OCI-LY1 (cell line): Measurements from ENCODE around the gene EN2.

Experiments used
- H2AFZ ChIP-seq: fragments of 200-600 bp; sonication (generic), shearing (Covaris generic); 2 replicates; pipeline ENCODE4 v1.6.0; 2014; ENCODE audit warnings: antibody characterized with exemption, mild to moderate bottlenecking, low read length
- H3F3A ChIP-seq: fragments of 200-600 bp; sonication (generic), shearing (Covaris generic); 2 replicates; pipeline ENCODE4 v1.6.0; 2014; ENCODE audit warnings: mild to moderate bottlenecking, antibody characterized with exemption, low read length, moderate library complexity; ENCODE audit not compliant: insufficient read depth
- H3K27ac ChIP-seq: fragments of 200-600 bp; sonication (generic); 2 replicates; pipeline ENCODE4 v1.5.1; 2014; ENCODE audit warnings: low read length, mixed run types, mild to moderate bottlenecking, low read depth; ENCODE audit not compliant: poor library complexity, severe bottlenecking
- H3K27me3 ChIP-seq: fragments of 200-600 bp; sonication (generic); 2 replicates; pipeline ENCODE4 v1.6.0; 2014; ENCODE audit warnings: antibody characterized with exemption, mild to moderate bottlenecking, low read length, moderate library complexity; ENCODE audit not compliant: insufficient read depth
- H3K36me3 ChIP-seq: fragments of 200-600 bp; sonication (generic); 2 replicates; pipeline ENCODE4 v1.6.1; 2014; ENCODE audit warnings: mild to moderate bottlenecking, antibody characterized with exemption, low read length, moderate library complexity, mixed read lengths; ENCODE audit not compliant: insufficient read depth
- H3K4me1 ChIP-seq: fragments of 200-600 bp; sonication (generic); 2 replicates; pipeline ENCODE4 v1.5.1; 2014; ENCODE audit warnings: mild to moderate bottlenecking, low read length, moderate library complexity; ENCODE audit not compliant: insufficient read depth, severe bottlenecking
- H3K4me2 ChIP-seq: fragments of 200-600 bp; sonication (generic), shearing (Covaris generic); 2 replicates; pipeline ENCODE4 v1.6.1; 2014; ENCODE audit warnings: low read length
- H3K4me3 ChIP-seq: fragments of 200-600 bp; sonication (generic); 2 replicates; pipeline ENCODE4 v1.5.1; 2014; ENCODE audit warnings: low read length, low read depth, mild to moderate bottlenecking, mixed read lengths; ENCODE audit not compliant: poor library complexity, severe bottlenecking
- H3K79me2 ChIP-seq: fragments of 200-600 bp; shearing (Covaris generic); 2 replicates; pipeline ENCODE4 v1.6.1; 2016; ENCODE audit warnings: mixed run types, low read length, mixed read lengths; ENCODE audit not compliant: insufficient read depth
- H3K9ac ChIP-seq: fragments of 200-600 bp; sonication (generic), shearing (Covaris generic); 2 replicates; pipeline ENCODE4 v1.6.1; 2014; ENCODE audit warnings: mild to moderate bottlenecking, low read length, mixed read lengths
- H3K9me2 ChIP-seq: fragments of 200-600 bp; sonication (generic), shearing (Covaris generic); 2 replicates; pipeline ENCODE4 v1.6.1; 2014; ENCODE audit warnings: low read depth, mild to moderate bottlenecking, low read length, mixed read lengths
- H3K9me3 ChIP-seq: fragments of 200-600 bp; shearing (Covaris generic); 2 replicates; pipeline ENCODE4 v1.6.1; 2014; ENCODE audit warnings: low read length, mixed read lengths
- H4K20me1 ChIP-seq: fragments of 200-600 bp; sonication (generic), shearing (Covaris generic); 2 replicates; pipeline ENCODE4 v1.6.0; 2016; ENCODE audit warnings: mild to moderate bottlenecking, low read length; ENCODE audit not compliant: insufficient read depth
- CTCF ChIP-seq: fragments of 200-600 bp; sonication (generic), shearing (Covaris generic); IDR thresholded peaks from 2 replicates; pipeline ENCODE4 v1.5.1; 2017; ENCODE audit warnings: mild to moderate bottlenecking, antibody characterized with exemption, low read length, moderate library complexity, mixed read lengths
- EZH2 ChIP-seq: fragments of 200-600 bp; sonication (generic), shearing (Covaris generic); IDR thresholded peaks from 2 replicates; pipeline ENCODE4 v1.8.0; 2017; ENCODE audit warnings: borderline replicate concordance, mixed run types, mild to moderate bottlenecking, antibody characterized with exemption, low read length, moderate library complexity, mixed read lengths

Gene EN2

GRCh38 chr7:155477476-155477875 lies 19.5 kb downstream of the EN2 start:
- Histone ChIP-seq H3K4me2 (no peak overlapping the region), H4K20me1 (no peaks in the 10 kb centered on the region), H3K27me3 (peaks cover 24% of the 10 kb centered on the region; the same call in 1 of the 2 replicates), H2AFZ (no peak overlapping the region), H3K9me2 (no peaks in the 10 kb centered on the region), H3K79me2 (no peaks in the 10 kb centered on the region), H3K4me3 (no peak overlapping the region), H3K4me1 (no peaks in the 10 kb centered on the region), H3F3A (no peaks in the 10 kb centered on the region), H3K9ac (no peak overlapping the region), H3K9me3 (no peaks in the 10 kb centered on the region), H3K36me3 (no peaks in the 10 kb centered on the region), H3K27ac (no peak overlapping the region)
- TF ChIP-seq CTCF (no peak), EZH2 (no peak)

- no peaks in the 10 kb centered on the region for H3K9me3 ChIP-seq
- H3K27ac ChIP-seq = no peak overlapping the region
- no peak overlapping the region for H2AFZ ChIP-seq
- no peak overlapping the region for H3K4me3 ChIP-seq
- peaks cover 34% of the 10 kb centered on the region for H3K27me3 ChIP-seq
- TF ChIP-seq CTCF (no peak), EZH2 (no peak)
- no peaks in the 10 kb centered on the region for H3K36me3 ChIP-seq
- H3K4me2 ChIP-seq = no peak overlapping the region
- no peaks in the 10 kb centered on the region for H3K4me1 ChIP-seq
- H3K9me2 ChIP-seq = no peaks in the 10 kb centered on the region
- no peaks in the 10 kb centered on the region for H3F3A ChIP-seq
- no peak overlapping the region for H3K9ac ChIP-seq
- no peaks in the 10 kb centered on the region for H4K20me1 ChIP-seq
- no peaks in the 10 kb centered on the region for H3K79me2 ChIP-seq
Measured at GRCh38 chr7:155481764-155482163, 23.8 kb downstream of the EN2 start.

GRCh38 chr7:155482511-155483183 lies 24.7 kb downstream of the EN2 start:
- H3F3A ChIP-seq = no peaks in the 10 kb centered on the region
- H3K27me3 ChIP-seq = peaks cover 33% of the 10 kb centered on the region
- no peaks in the 10 kb centered on the region for H3K36me3 ChIP-seq
- TF ChIP-seq CTCF = no peak
- no peak for TF ChIP-seq EZH2
- H2AFZ ChIP-seq = no peak overlapping the region
- no peaks in the 10 kb centered on the region for H3K9me3 ChIP-seq
- no peak overlapping the region for H3K27ac ChIP-seq
- no peaks in the 10 kb centered on the region for H3K4me1 ChIP-seq
- no peak overlapping the region for H3K4me2 ChIP-seq
- no peak overlapping the region for H3K4me3 ChIP-seq
- H4K20me1 ChIP-seq = no peaks in the 10 kb centered on the region
- H3K79me2 ChIP-seq = no peaks in the 10 kb centered on the region
- no peak overlapping the region for H3K9ac ChIP-seq
- H3K9me2 ChIP-seq = no peaks in the 10 kb centered on the region
